GM19328 (cell line): Measurements from ENCODE around the gene EMC9.

ENCODE experiments used
- ATAC-seq: cut with Tn5 transposase; IDR thresholded peaks from one replicate; pipeline ENCODE4 v1.9.1; 2021; ENCODE audit warnings: mild to moderate bottlenecking, moderate library complexity; ENCODE audit not compliant: unreplicated experiment

Gene EMC9

DNA sequence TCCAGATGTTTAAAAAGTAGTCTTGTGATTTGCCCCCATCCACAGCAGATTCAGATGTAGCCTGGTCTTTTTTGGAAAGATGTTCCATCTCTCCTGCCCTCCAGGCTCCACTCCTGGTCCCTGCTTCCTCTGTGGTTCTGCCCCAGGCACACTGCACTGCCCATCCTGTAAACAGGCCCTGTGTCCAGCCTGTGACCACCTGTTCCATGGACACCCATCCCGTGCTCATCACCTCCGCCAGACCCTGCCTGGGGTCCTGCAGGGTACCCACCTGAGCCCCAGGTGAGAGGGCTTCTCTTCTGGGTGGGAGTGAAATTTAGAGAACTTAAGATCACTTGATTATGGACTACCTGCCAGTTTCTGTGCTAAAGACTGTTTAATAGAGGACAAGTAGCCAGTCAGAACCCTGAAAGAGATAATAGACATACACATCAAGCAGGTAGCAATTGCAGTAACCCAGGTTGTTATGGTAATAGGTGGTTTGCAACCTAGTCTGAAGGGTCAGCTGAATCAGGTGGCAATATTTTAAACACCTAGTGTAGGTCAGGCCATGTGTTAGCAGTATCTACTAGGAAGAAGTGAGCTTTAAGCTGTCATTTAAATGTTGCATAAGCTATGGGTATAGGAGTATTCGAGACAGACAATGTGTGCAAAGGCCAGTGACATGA is 8.0 kb upstream of the EMC9 start:
- ATAC-seq: no peak

DNA sequence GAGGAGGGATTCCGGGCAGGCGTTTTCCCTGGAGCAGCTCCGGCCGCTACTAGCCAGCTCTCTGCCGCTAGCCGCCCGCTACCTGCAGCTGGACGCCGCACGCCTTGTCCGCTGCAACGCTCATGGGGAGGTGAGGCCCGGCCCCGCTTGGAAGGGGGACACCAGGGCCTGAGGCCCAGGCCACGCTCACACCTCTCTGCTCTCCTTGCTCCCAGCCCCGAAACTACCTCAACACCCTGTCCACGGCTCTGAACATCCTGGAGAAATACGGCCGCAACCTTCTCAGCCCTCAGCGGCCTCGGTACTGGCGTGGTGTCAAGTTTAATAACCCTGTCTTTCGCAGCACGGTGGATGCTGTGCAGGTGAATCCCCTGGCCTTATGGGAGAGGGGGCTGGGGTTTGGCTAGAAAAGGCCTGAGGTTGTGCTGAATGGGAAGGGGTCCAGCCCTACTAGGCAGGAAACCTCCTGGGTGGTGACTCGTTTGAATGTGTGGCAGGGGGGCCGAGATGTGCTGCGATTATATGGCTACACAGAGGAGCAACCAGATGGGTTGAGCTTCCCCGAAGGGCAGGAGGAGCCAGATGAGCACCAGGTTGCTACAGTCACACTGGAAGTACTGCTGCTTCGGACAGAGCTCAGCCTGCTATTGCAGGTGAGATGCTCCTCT is 6.5 kb upstream of the EMC9 start:
- ATAC-seq: no peak

DNA sequence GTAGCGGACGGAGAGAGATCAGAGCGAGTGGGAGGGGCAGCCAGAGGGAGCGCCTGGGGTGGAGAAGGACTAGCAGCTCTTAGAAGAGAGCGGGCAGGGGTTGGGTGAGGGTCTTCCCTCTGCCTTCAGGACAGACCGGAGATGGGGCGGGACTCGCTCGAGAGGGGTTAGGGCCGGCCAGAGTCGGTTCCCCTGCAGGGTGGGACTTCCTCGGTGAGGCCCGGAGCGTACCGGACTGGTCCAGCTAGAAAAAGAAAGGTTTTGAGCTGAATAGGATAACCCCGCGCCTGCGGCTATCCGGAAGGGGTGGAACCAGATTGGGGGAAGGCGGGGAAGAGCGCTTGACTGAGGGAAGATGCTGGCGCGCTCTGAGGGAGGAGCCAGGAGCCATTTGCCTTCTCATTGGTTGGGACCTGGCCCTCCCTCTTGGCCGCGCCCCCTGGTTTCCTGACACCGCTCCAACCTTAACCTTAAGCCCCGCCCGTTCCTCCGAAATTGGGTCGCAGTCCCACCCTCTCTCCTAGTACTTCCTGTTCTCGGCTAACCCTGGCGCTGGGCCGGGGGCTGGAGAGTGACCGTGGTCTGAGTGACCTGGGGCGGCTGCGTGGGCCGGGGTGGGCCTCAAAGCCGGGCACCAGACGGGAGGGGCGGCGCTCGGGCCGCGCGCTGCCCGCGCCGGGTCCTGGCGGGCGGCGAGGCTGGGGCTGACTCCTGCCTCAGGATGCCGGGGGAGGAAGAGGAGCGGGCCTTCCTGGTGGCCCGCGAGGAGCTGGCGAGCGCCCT is 5.8 kb upstream of the EMC9 start, which contains the start of gene RNF31:
RNF31 (plus strand) TSS at position 521 of the 783 bp plus-strand sequence; CDS start at position 722, 201 bp downstream.
- ATAC-seq: peak; percentile 81

DNA sequence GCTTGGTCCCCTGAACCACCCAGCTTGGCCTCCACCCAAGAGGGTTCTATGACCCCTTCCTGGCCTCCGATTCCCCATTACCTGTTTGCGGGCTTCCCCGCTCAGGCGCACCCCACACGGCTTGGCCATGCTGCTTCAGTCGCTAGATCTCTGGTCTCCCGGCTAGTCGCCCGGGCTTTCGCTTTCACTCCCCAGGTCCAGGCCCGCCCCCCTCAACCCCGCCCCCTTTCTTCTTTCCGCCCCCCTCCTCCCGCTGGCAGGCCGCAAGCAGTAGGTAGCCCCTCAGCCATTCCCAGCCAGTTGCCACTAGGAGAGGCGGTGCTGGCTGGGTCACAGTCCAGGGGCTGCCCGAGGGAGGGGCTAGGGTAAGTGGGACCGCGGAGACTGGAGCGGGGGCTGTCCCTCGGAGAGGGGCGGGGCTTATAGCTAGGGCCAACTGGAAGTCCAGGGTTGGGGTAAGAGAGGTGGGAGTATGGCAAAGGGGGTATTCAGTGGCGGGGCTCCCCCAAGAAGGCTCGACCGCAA is 5.1 kb upstream of the EMC9 start, which contains the start of gene PSME2:
PSME2 (minus strand) TSS at position 158 of the 525 bp plus-strand sequence; CDS start at position 129, 29 bp downstream.
- ATAC-seq: peak; percentile 57

DNA sequence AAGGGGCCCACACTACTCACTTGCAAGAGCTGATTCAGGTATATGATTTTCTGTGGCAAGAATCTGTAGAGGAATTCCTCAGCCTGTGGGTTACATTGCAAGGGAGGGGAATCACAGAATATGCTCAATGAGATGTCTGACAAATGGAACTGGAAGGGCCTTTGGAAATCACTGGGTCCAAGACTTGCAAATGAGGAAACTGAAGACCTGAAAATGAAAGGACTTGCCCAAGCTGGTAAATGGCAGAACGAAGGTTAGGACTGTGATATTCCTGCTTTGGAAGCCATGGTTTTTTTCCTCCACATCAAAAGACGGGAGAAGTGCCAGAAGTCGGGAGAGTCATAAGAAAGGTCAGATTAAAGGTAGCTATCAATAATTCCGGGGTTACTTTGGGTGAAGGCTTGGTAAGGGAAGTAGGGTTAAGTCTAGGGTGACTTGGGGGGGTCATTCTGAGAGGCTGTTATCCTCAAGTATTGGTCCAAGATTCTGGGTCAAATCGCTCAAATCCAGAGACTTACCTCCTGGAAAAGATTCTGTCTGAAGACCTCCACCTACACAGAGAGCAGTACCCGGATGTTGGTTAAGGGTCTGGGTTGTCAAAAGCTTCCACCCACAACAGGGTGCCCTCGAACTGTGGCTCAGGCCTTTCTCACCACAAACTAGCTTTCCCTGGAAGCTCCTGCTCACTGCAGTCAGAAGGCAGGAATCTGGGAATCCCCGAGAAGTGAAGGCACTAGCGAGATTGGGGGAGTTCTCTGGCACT is 4.5 kb upstream of the EMC9 start:
- no peak for ATAC-seq

DNA sequence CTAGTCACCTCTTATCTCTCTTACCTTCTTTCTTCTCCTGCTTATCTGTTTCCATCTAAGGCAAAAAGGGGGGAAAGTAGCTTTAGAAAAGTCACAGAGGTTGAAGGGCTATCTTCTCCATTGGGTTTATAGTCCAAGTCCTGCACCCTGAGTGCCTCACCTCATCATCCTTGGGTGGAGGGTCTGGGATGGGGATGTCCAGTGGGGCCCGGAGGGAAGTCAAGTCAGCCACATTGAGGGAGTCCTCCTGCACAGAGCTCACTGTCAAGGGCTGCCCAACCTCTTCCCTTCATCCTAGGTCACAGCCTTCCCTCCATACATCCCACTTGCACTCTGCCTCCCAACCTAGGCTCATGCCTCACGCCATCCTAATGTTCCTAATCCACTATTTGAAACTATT is 3.8 kb upstream of the EMC9 start:
- no peak for ATAC-seq

DNA sequence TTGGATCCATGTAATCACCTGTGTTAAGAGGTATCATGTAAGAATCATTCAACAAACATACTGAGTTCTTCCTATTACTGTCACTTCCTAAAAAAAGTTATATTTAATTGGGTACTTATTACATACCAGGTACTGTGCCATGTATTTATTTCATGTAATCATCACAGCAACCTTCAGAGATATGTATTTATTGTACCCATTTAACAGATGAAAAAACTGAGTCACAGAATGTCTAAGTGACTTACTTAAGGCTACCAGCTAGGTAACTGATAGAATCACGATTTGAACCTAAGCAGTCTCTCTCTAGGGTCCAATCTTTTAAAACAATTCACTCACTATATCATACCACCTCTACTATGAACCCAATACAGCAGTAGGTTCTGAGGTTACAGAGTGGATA is 3.1 kb upstream of the EMC9 start:
- no peak for ATAC-seq

DNA sequence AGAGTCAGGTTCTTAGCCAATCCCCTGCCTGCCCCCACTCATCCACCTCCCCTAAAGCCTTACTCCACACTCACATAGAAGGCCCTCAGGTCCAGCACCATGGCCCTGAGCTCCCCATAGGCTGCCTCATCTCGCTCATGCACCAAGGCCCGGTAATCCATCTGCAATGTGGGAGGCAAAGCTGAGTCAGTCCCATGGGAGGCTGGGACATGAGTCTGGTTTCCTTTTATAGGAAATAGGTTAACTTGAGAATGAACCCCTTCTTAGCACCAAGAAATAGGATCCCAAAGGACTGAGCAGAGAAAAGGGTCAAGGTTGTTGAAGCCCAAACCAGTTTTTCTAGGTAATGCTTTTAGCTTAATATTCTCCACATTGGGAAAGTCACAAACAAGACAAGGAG is 2.1 kb upstream of the EMC9 start:
- no peak for ATAC-seq

DNA sequence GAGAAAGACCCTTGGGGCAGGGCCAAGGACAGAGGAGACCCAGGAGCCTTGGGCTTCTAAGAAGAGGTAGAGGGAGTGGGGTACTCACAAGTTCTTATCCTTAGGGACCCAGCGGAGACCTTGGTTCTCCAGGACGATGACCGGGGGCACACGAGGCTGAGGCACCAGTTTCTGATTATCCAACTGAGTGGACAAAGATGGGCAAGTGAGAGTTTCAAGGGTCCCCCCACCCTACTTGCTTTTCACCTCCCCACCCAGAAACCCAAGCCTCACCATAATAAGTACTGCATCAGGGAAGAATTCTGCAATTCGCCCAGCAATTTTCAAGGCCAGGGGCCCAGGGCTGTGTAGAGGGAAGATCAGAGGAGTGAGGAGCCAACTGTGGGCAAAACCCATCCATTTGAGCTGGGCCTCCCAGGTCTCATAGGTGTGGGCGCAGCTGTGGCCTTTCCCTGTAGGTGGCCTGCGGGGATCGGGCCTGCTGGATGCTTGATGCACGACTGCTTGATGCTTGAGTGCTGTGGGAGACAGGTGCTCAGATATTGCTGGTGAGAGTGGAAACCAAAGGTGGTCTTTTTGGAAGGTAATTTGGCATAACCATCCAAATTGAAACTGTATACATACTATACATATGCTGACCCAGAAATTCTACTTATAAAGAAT is 2.0 kb downstream of the EMC9 start:
- no peak for ATAC-seq

DNA sequence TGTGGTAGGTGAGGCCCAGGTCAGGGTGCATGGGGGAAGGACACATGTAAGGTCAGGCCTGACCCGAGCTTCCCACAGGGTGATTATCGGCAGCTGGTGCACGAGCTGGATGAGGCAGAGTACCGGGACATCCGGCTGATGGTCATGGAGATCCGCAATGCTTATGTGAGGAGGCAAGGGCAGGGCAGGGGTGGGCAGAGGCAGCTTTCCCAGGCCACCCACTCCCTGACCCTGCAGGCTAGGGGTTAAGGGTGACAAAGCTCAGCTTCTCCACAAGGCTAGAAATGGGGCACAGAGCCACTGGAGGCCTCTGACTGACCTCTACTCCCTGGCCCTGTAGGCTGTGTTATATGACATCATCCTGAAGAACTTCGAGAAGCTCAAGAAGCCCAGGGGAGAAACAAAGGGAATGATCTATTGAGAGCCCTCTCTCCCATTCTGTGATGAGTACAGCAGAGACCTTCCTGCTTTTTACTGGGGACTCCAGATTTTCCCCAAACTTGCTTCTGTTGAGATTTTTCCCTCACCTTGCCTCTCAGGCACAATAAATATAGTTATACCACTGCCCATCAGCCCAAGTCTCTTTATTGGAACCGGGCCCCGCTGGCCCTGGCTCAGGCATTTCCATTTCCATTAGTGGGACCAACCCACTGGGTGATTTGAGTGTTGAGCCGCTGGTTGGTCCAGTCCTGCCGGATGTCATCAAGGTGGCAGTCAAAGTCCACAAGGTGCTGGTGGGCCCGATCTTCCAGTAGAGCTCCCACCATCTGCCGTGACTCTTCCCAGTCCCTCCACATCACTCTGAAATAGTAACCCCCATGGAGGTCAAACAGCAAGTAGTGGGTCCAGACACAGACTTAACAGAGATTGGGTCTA is 2.8 kb downstream of the EMC9 start:
- no peak for ATAC-seq

DNA sequence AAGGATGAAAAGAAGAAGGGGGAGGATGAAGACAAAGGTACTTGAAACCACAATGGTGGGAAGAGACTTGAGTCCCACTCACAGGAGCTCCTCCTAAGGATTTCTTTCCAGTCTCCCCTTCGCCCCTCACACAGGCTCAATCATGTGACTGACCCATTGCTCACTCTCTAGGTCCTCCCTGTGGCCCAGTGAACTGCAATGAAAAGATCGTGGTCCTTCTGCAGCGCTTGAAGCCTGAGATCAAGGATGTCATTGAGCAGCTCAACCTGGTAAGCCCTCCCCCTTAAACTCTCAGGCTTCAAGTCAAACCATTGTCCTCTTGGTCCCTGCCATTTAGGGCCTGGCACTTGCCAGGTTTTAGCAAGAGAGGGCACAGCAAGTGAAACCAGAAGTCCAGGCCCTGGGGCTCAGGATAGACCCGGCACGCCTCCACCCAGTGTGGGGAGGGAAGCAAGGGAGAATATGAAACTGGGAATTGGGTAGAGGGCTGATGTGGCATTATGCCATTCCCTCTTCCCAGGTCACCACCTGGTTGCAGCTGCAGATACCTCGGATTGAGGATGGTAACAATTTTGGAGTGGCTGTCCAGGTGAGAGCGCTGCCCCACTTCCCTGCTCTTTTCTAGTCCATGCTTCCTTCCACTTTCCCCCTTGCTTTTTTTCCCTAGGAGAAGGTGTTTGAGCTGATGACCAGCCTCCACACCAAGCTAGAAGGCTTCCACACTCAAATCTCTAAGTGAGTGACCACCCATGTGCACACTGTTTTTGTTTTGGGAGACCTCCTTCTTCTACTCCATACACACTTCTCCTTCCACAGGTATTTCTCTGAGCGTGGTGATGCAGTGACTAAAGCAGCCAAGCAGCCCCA is 3.6 kb downstream of the EMC9 start:
- no peak for ATAC-seq

DNA sequence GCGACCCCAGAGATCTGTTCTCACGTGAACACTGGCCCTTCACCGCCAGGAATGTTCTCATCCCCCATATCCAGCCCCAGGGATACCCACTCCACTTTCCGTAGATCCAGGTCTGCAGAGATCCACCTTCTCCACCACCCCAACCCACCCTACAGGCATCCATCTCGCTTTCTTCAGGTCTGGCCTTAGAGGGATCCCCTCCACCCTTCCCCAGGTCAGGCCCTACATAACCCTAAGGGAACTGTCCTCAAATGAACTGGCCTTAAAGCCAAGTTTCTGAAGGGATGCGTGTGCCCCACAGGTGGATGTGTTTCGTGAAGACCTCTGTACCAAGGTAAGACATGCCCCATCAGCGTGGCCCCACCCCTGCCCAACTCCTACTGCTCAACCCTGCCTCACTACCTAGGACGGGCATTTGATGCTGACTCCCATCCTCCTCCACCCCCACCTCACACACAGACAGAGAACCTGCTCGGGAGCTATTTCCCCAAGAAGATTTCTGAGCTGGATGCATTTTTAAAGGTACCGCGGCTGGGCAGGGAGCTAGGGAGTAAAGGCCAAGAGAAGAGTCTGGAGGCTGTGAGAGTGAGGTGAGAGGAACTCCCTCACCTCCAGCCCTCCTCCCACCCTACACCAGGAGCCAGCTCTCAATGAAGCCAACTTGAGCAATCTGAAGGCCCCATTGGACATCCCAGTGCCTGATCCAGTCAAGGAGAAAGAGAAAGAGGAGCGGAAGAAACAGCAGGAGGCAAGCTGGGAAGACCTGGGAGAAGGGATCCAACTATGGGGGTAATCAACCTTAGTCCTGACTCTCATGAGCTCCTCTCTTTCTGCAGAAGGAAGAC is 4.5 kb downstream of the EMC9 start:
- ATAC-seq: no peak

DNA sequence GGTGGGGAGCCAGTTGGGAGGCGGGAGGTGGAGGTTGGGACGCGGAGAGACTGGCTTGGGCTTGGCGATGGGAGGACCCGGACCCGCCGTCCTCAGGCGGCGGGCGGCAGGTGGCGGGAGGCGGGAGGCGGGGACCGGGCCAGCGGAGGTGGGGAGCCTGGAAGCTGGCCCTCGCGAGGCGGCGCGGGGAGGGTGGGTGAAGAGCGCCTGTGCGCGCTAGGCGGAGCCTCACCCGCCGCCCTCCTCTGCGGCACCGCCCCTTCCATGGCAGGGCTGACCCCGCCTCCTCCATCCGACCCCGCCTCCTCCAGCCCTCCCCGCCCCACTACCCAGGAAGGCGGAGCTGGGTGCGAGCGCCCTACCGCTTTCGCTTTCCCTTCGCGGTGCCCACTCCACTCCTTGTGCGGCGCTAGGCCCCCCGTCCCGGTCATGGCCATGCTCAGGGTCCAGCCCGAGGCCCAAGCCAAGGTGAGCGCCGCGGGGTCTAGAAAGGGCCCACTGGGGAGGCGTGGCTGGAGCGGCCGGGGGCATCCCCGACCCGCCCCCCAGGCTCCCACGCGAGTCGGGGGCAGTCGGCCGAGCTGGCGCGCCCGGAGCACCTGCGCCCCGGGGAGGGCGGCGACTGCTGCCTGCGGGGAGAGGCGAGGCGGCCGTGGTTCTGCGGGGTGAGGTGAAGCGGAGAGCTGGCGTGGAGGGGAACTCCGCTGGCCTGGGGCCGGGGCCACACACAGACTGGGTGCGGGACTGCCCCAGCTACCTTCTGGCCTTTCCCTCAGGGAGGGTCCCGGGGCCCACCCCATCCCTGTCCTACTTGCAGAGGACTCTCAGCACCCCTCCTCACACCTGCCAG is 5.3 kb downstream of the EMC9 start, which contains the start of gene PSME1:
PSME1 (plus strand) TSS at position 361 of the 850 bp plus-strand sequence; CDS start at position 430, 69 bp downstream.
- ATAC-seq: peak; percentile 77

DNA sequence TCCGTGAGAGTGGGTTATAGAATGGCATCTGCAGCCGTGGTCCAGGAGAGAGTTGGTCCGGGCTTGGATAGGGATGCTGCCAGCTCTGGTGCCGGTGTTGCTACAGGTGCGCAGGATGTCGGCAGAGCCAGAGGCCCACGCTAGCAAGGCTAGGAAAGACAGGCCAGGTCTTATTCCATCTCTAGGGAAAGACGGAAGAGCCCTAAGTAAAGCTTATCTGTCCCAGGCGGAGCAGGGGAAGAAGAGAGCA is 5.9 kb downstream of the EMC9 start:
- no peak for ATAC-seq

DNA sequence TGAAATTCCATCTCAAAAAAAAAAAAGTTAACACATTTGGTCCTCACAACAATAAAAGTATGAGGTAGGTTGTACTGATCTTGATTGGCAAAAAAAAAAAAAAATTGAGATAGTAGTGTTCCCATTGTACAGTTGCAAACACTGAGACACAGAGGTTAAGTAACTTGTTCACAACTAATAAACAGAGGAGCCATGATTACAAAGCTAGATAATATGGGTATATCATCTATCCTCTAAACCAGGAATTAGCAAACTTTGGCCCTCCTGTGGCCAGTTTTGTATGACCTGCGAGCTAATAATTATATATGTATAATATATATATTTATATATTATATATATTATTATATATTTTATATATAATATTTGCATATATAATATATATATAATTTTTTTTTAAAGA is 7.7 kb downstream of the EMC9 start:
- no peak for ATAC-seq

DNA sequence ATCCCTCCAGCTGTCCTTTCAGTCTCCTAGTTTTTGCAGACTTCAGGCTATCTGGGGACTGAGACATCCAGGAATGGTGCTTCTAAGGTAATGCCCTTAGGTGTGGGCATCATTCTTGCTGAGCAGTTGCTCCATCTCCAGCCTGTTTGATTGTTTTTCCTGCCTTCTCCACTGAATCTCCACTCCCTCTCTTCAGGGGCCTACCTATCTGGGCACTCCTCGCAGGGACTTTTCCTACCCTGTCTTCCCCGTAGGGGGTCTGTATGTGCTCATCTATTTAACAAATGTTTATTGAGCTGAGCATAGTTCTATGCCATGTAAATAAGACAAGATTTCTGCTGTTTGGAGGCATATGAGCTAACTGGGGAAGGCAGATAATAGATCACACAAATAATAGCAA is 8.4 kb downstream of the EMC9 start:
- ATAC-seq: no peak
